K562 (cell line): ENCODE measurements around the gene C3orf80.

Source experiments
- ADNP ChIP-seq: fragments of 200-800 bp; sonication (Bioruptor generic); IDR thresholded peaks from 2 replicates; pipeline ENCODE4 v1.6.1; 2016; ENCODE audit warnings: missing genetic modification characterization, missing compliant biosample characterization
- CHD4 ChIP-seq: fragments of 200-600 bp; sonication (generic); IDR thresholded peaks from 3 replicates; pipeline ENCODE4 v1.6.1; 2012; ENCODE audit warnings: low read depth, mild to moderate bottlenecking, mixed read lengths, low read length, inconsistent platforms; ENCODE audit not compliant: insufficient read depth, insufficient replicate concordance, poor library complexity, severe bottlenecking
- CREB1 ChIP-seq, 2 experiments: sonication (generic) in 1 of 2; formaldehyde crosslinking in 1 of 2; IDR thresholded peaks; 2 replicates each; pipeline versions ENCODE4 v1.6.1 to v1.8.0; 2012 to 2022; ENCODE audit warnings: inconsistent platforms in 1 of 2, mild to moderate bottlenecking in 1 of 2, missing genetic modification reagents in 1 of 2, moderate library complexity in 1 of 2
- DMBX1 ChIP-seq: fragments of 250-450 bp; sonication (Bioruptor Pico); IDR thresholded peaks from 2 replicates; pipeline ENCODE4 v1.8.0; 2022; ENCODE audit warnings: inconsistent platforms, mild to moderate bottlenecking, moderate library complexity, borderline replicate concordance
- PHF8 ChIP-seq: fragments of 200-600 bp; sonication (generic); IDR thresholded peaks from 2 replicates; pipeline ENCODE4 v1.6.1; 2012; ENCODE audit warnings: mixed run types, mild to moderate bottlenecking, inconsistent platforms, low read length, moderate library complexity, borderline replicate concordance
- ZNF274 ChIP-seq: IDR thresholded peaks from 2 replicates; pipeline ENCODE4 v1.6.1; 2011; ENCODE audit warnings: low read depth, mild to moderate bottlenecking, low read length, moderate library complexity, borderline replicate concordance
- TF ChIP-seq, protein P1 (sequence below), 3 experiments: IDR thresholded peaks in 2 of 3; conservative IDR thresholded peaks in 1 of 3; 2 replicates each; pipeline ENCODE4 v1.5.1; 2011 to 2012; ENCODE audit warnings: low read length in 3 of 3, mild to moderate bottlenecking in 3 of 3, control low read depth in 2 of 3, improper control_type of control experiment in 1 of 3, inconsistent platforms in 1 of 3, low read depth in 1 of 3, mixed read lengths in 1 of 3, moderate library complexity in 1 of 3; ENCODE audit not compliant: insufficient read depth in 2 of 3

GRCh38 chr3:160226026-160226907 lies 1.0 kb downstream of the C3orf80 start:
- TF ChIP-seq, protein P1, sequence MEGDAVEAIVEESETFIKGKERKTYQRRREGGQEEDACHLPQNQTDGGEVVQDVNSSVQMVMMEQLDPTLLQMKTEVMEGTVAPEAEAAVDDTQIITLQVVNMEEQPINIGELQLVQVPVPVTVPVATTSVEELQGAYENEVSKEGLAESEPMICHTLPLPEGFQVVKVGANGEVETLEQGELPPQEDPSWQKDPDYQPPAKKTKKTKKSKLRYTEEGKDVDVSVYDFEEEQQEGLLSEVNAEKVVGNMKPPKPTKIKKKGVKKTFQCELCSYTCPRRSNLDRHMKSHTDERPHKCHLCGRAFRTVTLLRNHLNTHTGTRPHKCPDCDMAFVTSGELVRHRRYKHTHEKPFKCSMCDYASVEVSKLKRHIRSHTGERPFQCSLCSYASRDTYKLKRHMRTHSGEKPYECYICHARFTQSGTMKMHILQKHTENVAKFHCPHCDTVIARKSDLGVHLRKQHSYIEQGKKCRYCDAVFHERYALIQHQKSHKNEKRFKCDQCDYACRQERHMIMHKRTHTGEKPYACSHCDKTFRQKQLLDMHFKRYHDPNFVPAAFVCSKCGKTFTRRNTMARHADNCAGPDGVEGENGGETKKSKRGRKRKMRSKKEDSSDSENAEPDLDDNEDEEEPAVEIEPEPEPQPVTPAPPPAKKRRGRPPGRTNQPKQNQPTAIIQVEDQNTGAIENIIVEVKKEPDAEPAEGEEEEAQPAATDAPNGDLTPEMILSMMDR (IDR thresholded peaks at IDR 0.05 in 2 of 3, conservative IDR thresholded peaks at IDR 0.05 in 1 of 3; ENCODE audit: insufficient read depth in 2 of 3, low read depth in 1 of 3, low read length in 3 of 3) = no peak
- TF ChIP-seq CREB1 (IDR thresholded peaks at IDR 0.05) (no peak), CREB1 (CRISPR knock-in tag; IDR thresholded peaks at IDR 0.05) (no peak), ZNF274 (no peak), CHD4 (no peak), ADNP (tag) (no peak), PHF8 (no peak), DMBX1 (CRISPR knock-in tag) (no peak)
